A549 treated with ZK216348 at 1 μM for 4 hours (cell line): Measurements from ENCODE around the gene MBD3L1. TPM values are rescaled to one million over a fixed set of nuclear protein-coding genes. Genes with fewer than 3 reads are reported as not detected.

Experiments
- total RNA-seq: library from RNA; stranded (reverse); fragments of 200-300 nt; extraction: Qiagen RNA extraction; gene quantifications from 5 replicates; pipeline ENCODE4 v1.2.3, GENCODE V29; 2022; ENCODE audit warnings: low read depth

The MBD3L1 gene
- not detected in 5 replicates for total RNA-seq

DNA sequence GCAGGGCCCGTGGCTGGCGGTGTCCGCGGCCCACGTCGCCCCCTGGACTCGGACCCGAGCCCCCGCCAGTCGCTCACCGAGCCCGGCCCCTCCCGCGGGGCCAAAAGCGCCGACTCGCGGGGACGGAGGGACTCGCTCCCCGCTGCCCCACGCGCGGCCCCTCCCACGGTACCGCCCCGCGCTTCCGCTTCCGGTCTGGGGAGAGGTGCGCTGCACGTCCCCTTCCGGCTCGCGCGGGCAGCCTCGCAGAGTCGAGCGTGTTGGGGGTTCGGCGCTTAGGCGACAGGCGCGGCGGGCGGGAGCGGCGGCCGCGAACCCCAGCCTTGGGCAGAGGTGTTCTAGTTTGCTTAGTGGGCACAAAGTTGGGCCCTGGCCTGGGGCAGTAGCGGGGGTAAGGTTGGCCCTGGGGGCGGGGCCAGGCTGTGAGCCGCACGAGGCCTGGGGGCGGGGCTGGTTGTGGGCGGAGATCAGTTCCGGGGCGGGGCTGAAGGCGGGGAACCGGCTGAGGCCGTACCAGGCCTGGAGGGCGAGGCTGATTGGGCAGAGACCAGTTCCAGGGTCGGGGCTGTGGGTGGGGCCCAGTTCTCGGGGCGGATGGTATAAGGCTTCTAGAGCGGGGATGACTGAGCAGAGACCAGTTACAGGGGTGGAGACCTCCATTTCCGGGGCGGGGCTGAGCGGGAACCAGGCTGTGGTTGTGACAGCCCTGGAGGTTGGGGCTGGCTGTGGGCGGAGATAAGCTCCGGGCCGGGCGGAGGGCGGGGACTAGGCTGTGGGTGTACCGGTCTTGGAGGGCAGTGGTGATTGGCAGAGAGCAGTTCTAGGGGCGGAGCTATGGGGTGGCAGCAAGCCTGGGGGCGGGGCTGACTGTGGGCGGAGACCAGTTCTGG is at the start of gene MBD3L1, which contains the start of gene ZNF558:
Gene MBD3L1, plus strand, starts transcription at position 246 of the 890 bp plus-strand sequence. CDS start 10,302 bp downstream, outside the sequence.
Gene ZNF558, minus strand, starts transcription at position 173 of the 890 bp plus-strand sequence. CDS start 9,645 bp downstream, outside the sequence.

Other genes starting within 250 kb of the MBD3L1 start
- gene ADAMTS10, start 221.7 kb upstream of the MBD3L1 start, total RNA-seq = 9.0 to 19.4 TPM (median 15.3 TPM) in 5 replicates
- not detected in 5 replicates for gene NFILZ, start 201.7 kb upstream of the MBD3L1 start, total RNA-seq
- not detected in 5 replicates for gene ACTL9, start 133.6 kb upstream of the MBD3L1 start, total RNA-seq
- gene OR2Z1, start 110.7 kb upstream of the MBD3L1 start, total RNA-seq = not detected in 5 replicates
- 5.0 to 8.2 TPM (median 7.7 TPM) in 5 replicates for gene ZNF558, start 73 bp upstream of the MBD3L1 start, total RNA-seq
- under 0.01 to 0.09 TPM (median 0.06 TPM) in 4 of 5 replicates, not detected in the other for gene MUC16, start 178.0 kb downstream of the MBD3L1 start, total RNA-seq